GF-D8 (cell line): ENCODE measurements around the gene RNU1-4.
"Not testable (repeated sequence)": the region's sequence is repeated elsewhere in the genome, so short reads cannot be mapped to it uniquely, and the experiment has no call there.

ENCODE experiments used
- DNase-seq: peaks from one replicate; lab custom pipeline; 2025; lab: John Stamatoyannopoulos, UW

Gene RNU1-4

GRCh38 chr1:16770139-16770759, 29.9 kb downstream of the RNU1-4 start:
- DNase-seq, result not testable (repeated sequence)

- not testable (repeated sequence) for DNase-seq
These were observed 30.7 kb downstream of the RNU1-4 start for GRCh38 chr1:16770896-16771446.

- DNase-seq, result not testable (repeated sequence)
These were observed 32.2 kb downstream of the RNU1-4 start for GRCh38 chr1:16772275-16773204.

- DNase-seq, result not testable (repeated sequence)
These were observed 32.9 kb downstream of the RNU1-4 start for GRCh38 chr1:16773205-16773596.

GRCh38 chr1:16773723-16774122, 33.4 kb downstream of the RNU1-4 start:
- not testable (repeated sequence) for DNase-seq

GRCh38 chr1:16774773-16775172, 34.5 kb downstream of the RNU1-4 start:
- DNase-seq, result not testable (repeated sequence)

- not testable (repeated sequence) for DNase-seq
These were observed 35.0 kb downstream of the RNU1-4 start for GRCh38 chr1:16775290-16775689.

- not testable (repeated sequence) for DNase-seq
These were observed 35.9 kb downstream of the RNU1-4 start for GRCh38 chr1:16776248-16776647.

- not testable (repeated sequence) for DNase-seq
These were observed 36.5 kb downstream of the RNU1-4 start for GRCh38 chr1:16776835-16777234.

- not testable (repeated sequence) for DNase-seq
These were observed 37.5 kb downstream of the RNU1-4 start for GRCh38 chr1:16777821-16778220.

GRCh38 chr1:16779525-16779924, 39.2 kb downstream of the RNU1-4 start:
- DNase-seq, result not testable (repeated sequence)

GRCh38 chr1:16781033-16781432, 40.7 kb downstream of the RNU1-4 start:
- DNase-seq, result not testable (repeated sequence)

GRCh38 chr1:16781625-16782024, 41.3 kb downstream of the RNU1-4 start:
- DNase-seq, result not testable (repeated sequence)

- DNase-seq, result not testable (repeated sequence)
These were observed 44.6 kb downstream of the RNU1-4 start for GRCh38 chr1:16784955-16785354.

- not testable (repeated sequence) for DNase-seq
These were observed 46.0 kb downstream of the RNU1-4 start for GRCh38 chr1:16786362-16786761.

GRCh38 chr1:16787175-16787574, 46.9 kb downstream of the RNU1-4 start:
- not testable (repeated sequence) for DNase-seq

- not testable (repeated sequence) for DNase-seq
These were observed 47.4 kb downstream of the RNU1-4 start for GRCh38 chr1:16787711-16788110.
